ENCODE measurements around the gene CCDC81.

Gene CCDC81

DNA sequence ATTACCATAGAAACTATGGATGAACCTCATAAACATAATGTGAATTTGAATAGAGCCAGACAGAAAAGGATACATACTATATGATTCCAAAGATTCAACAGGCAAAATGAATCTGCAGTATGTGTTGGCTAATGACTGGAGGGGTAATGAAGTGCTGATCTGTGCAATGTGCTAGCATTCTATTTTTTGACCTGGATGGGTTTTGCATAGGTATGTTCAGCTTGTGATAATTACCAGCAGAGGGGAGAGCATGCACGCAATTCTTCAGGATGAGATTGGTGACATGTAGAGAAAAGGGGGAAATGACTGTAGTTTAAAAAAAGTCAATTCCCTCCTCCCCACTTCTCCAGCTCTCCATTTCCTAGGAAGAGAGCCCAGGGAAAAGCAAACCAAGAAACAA lies 618 bp upstream of the CCDC81 start:
- no peak overlapping the region for H3K14ac ChIP-seq (ENCODE audit: low read length)
- no peaks in the 10 kb centered on the region for H3K79me1 ChIP-seq (ENCODE audit: low read depth, low read length)
- no peak overlapping the region for H3K23ac ChIP-seq (ENCODE audit: low read depth, low read length, poor library complexity)
- H3K27ac ChIP-seq (replicated peaks; ENCODE audit: low read length), result no peak overlapping the region
- no peak overlapping the region for H3K18ac ChIP-seq (ENCODE audit: low read length)
- H3K4me3 ChIP-seq (ENCODE audit: low read length in 2 of 2), result peak overlapping the region in 1 of 2 donors; percentile 25
- no peak overlapping the region for H4K91ac ChIP-seq (ENCODE audit: low read depth, low read length, poor library complexity)
- H3K9me3 ChIP-seq (replicated peaks in 1 of 2; ENCODE audit: control insufficient read depth in 2 of 2, insufficient read depth in 1 of 2, low read depth in 1 of 2, low read length in 2 of 2), result peaks cover 2 to 21% of the 10 kb centered on the region in 2 donors
- H3K36me3 ChIP-seq (replicated peaks in 1 of 2; ENCODE audit: control insufficient read depth in 2 of 2, insufficient read depth in 2 of 2, low read length in 2 of 2), result no peaks in the 10 kb centered on the region
- H3K4me1 ChIP-seq (ENCODE audit: control insufficient read depth in 2 of 2, insufficient read depth in 1 of 2, low read depth in 1 of 2, low read length in 2 of 2), result peaks cover 3 to 7% of the 10 kb centered on the region in 2 donors
- H2BK120ac ChIP-seq (ENCODE audit: low read depth, low read length), result no peak overlapping the region
- peak overlapping the region; percentile 52 for H3K4me2 ChIP-seq (ENCODE audit: insufficient read depth, low read length, poor library complexity, severe bottlenecking)
- H2BK15ac ChIP-seq (ENCODE audit: low read length), result no peak overlapping the region
- no peak overlapping the region for H4K8ac ChIP-seq (ENCODE audit: low read depth, low read length)
- no peak for DNase-seq (ENCODE audit: low spot score)
- H2AK5ac ChIP-seq (ENCODE audit: low read depth, low read length), result no peak overlapping the region
- H3K4ac ChIP-seq (ENCODE audit: low read length), result no peak overlapping the region
- H3K27me3 ChIP-seq (ENCODE audit: control insufficient read depth in 3 of 3, insufficient read depth in 3 of 3, low read depth in 1 of 3, low read length in 3 of 3), result no peaks in the 10 kb centered on the region
- no peak overlapping the region for H3K9ac ChIP-seq (ENCODE audit: low read depth, low read length, poor library complexity)
- no CpG with 5 or more reads among the region's 1 CpG for whole genome bisulfite sequencing, 2 donors (ENCODE audit: extremely low coverage in 2 of 2, insufficient read length in 2 of 2, insufficient replicate concordance in 1 of 2)
- no peak overlapping the region for H2BK5ac ChIP-seq (ENCODE audit: low read length)
- peak overlapping the region; percentile 66 for H2AFZ ChIP-seq (ENCODE audit: low read length)
- H2BK12ac ChIP-seq (ENCODE audit: low read length), result no peak overlapping the region

DNA sequence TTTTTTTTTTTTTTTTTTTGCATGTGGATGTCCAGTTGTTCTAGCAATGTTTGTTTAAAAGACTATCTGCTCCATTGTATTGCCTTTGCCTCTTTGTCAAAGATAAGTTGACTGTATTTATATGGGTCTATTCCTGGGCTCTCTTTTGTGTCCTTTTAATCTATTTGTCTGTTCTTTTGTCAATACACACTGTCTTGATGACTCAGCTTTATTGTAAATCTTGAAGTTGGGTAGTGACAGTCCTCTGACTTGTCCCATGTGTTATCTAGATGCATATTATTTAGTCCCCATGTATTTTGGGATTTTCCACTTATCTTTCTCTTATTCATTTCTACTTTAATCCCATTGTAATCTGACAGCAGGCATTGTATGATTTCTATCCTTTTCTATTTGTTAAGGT lies 3.3 kb downstream of the CCDC81 start:
- no peak for DNase-seq (ENCODE audit: low spot score)
- Histone ChIP-seq H3K27me3 (ENCODE audit: control insufficient read depth in 3 of 3, insufficient read depth in 3 of 3, low read depth in 1 of 3, low read length in 3 of 3) (no peaks in the 10 kb centered on the region), H3K4ac (ENCODE audit: low read length) (no peak overlapping the region), H3K18ac (ENCODE audit: low read length) (no peak overlapping the region), H2BK5ac (ENCODE audit: low read length) (no peak overlapping the region), H3K23ac (ENCODE audit: low read depth, low read length, poor library complexity) (no peak overlapping the region), H3K36me3 (replicated peaks in 1 of 2; ENCODE audit: control insufficient read depth in 2 of 2, insufficient read depth in 2 of 2, low read length in 2 of 2) (no peaks in the 10 kb centered on the region), H3K4me3 (ENCODE audit: low read length in 2 of 2) (no peak overlapping the region), H3K79me1 (ENCODE audit: low read depth, low read length) (no peaks in the 10 kb centered on the region), H3K4me2 (ENCODE audit: insufficient read depth, low read length, poor library complexity, severe bottlenecking) (no peak overlapping the region), H3K14ac (ENCODE audit: low read length) (no peak overlapping the region), H4K8ac (ENCODE audit: low read depth, low read length) (no peak overlapping the region), H3K9me3 (replicated peaks in 1 of 2; ENCODE audit: control insufficient read depth in 2 of 2, insufficient read depth in 1 of 2, low read depth in 1 of 2, low read length in 2 of 2) (peaks cover 2 to 15% of the 10 kb centered on the region in 2 donors), H2AK5ac (ENCODE audit: low read depth, low read length) (no peak overlapping the region), H2BK120ac (ENCODE audit: low read depth, low read length) (no peak overlapping the region), H3K27ac (replicated peaks; ENCODE audit: low read length) (no peak overlapping the region), H3K9ac (ENCODE audit: low read depth, low read length, poor library complexity) (no peak overlapping the region), H2BK12ac (ENCODE audit: low read length) (no peak overlapping the region), H2BK15ac (ENCODE audit: low read length) (no peak overlapping the region), H2AFZ (ENCODE audit: low read length) (no peak overlapping the region), H3K4me1 (ENCODE audit: control insufficient read depth in 2 of 2, insufficient read depth in 1 of 2, low read depth in 1 of 2, low read length in 2 of 2) (peaks cover 3 to 7% of the 10 kb centered on the region in 2 donors), H4K91ac (ENCODE audit: low read depth, low read length, poor library complexity) (no peak overlapping the region)

DNA sequence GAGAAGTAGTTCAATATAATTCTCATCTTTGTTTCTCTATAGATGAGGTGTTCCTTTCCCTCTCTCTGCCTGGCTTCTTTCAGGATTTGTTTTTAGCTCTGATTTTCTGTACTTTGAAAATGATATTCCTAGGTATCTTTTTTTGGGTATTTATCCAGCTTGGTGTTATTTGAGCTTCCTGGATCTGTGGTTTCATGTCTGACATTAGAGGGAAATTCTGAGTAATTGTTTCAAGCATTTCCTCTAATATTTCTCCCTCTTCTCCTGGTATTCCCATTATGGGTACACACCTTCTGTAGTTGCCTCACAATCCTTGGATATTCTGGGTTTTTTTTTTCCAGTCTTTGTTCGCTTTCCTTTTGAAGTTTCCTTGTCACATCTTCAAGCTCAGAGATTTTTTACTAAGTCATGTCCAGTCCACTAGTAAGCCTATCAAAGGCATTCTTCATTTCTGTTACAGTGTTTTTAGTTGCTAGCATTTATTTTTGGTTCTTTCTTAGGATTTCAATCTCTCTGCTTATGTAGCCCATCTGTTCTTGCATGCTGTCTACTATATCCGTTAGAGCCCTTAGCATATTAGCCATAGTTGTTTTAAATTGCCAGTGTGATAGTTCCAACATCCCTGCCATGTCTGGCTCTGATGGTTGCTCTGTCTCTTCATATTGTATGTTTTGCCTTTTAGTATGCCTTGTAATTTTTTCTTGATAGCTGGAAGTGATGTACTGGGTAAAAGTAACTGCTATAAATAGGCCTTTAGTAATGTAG lies 5.8 kb downstream of the CCDC81 start:
- Histone ChIP-seq H3K9me3 (replicated peaks in 1 of 2; ENCODE audit: control insufficient read depth in 2 of 2, insufficient read depth in 1 of 2, low read depth in 1 of 2, low read length in 2 of 2) (peaks cover 0 to 15% of the 10 kb centered on the region in 2 donors), H3K4me3 (ENCODE audit: low read length in 2 of 2) (no peak overlapping the region), H2BK15ac (ENCODE audit: low read length) (no peak overlapping the region), H4K8ac (ENCODE audit: low read depth, low read length) (no peak overlapping the region), H3K14ac (ENCODE audit: low read length) (no peak overlapping the region), H3K4me2 (ENCODE audit: insufficient read depth, low read length, poor library complexity, severe bottlenecking) (no peak overlapping the region), H2AFZ (ENCODE audit: low read length) (no peak overlapping the region), H3K18ac (ENCODE audit: low read length) (no peak overlapping the region), H3K79me1 (ENCODE audit: low read depth, low read length) (no peaks in the 10 kb centered on the region), H2BK120ac (ENCODE audit: low read depth, low read length) (no peak overlapping the region), H3K27ac (replicated peaks; ENCODE audit: low read length) (no peak overlapping the region), H2AK5ac (ENCODE audit: low read depth, low read length) (no peak overlapping the region), H3K27me3 (ENCODE audit: control insufficient read depth in 3 of 3, insufficient read depth in 3 of 3, low read depth in 1 of 3, low read length in 3 of 3) (no peaks in the 10 kb centered on the region), H3K9ac (ENCODE audit: low read depth, low read length, poor library complexity) (no peak overlapping the region), H3K4me1 (ENCODE audit: control insufficient read depth in 2 of 2, insufficient read depth in 1 of 2, low read depth in 1 of 2, low read length in 2 of 2) (no peaks in the 10 kb centered on the region), H4K91ac (ENCODE audit: low read depth, low read length, poor library complexity) (no peak overlapping the region), H3K36me3 (replicated peaks in 1 of 2; ENCODE audit: control insufficient read depth in 2 of 2, insufficient read depth in 2 of 2, low read length in 2 of 2) (no peaks in the 10 kb centered on the region), H2BK12ac (ENCODE audit: low read length) (no peak overlapping the region), H3K4ac (ENCODE audit: low read length) (no peak overlapping the region), H3K23ac (ENCODE audit: low read depth, low read length, poor library complexity) (no peak overlapping the region), H2BK5ac (ENCODE audit: low read length) (no peak overlapping the region)
- DNase-seq (ENCODE audit: low spot score), result no peak
- WGBS, 2 donors (ENCODE audit: extremely low coverage in 2 of 2, insufficient read length in 2 of 2, insufficient replicate concordance in 1 of 2), result no CpG with 5 or more reads among the region's 2 CpGs

DNA sequence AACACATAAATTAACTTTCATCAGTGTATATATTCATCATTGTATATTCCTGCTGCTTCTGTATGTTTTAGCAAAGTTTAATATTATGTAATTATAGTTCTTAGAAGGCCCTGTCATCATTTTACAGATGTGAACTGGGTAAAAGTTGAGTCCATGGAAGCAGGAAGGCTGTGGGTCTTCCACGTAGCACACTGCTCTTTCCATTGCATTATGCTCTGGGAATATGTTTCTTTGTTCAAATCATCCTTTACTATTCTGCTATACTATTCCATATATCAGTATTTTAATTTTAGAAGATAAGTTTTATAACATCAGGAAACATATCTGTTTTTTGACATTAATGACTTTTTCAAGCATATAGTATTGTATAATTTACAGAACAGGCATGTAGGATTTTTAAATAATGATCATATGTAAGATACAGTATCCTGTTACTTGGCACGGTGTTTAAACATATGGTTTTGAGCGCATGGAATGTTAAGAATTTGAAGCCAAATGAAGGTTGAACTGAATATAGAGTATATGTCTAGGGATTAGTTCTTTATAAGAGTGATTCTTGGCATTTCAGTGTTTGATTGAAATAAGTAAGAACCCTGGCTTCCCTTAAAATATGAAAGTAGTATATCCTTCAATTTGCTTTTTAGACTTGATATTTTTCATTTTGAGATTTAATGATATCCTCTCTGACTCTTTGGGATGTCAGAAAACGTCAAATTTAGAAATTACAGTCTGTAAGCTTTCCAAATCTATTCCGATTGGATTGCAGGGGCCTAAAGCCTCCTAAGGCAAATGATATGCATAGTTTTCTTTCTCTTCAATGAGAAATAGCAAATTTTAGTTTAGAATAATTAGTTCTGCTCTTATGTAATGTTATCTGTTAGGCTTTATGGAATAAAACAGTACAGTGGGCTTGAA lies 8.6 kb downstream of the CCDC81 start:
- H2BK5ac ChIP-seq (ENCODE audit: low read length), result no peak overlapping the region
- no peak overlapping the region for H3K23ac ChIP-seq (ENCODE audit: low read depth, low read length, poor library complexity)
- H3K36me3 ChIP-seq (replicated peaks in 1 of 2; ENCODE audit: control insufficient read depth in 2 of 2, insufficient read depth in 2 of 2, low read length in 2 of 2), result no peaks in the 10 kb centered on the region
- no peak for DNase-seq (ENCODE audit: low spot score)
- peaks cover 0 to 10% of the 10 kb centered on the region in 2 donors for H3K9me3 ChIP-seq (replicated peaks in 1 of 2; ENCODE audit: control insufficient read depth in 2 of 2, insufficient read depth in 1 of 2, low read depth in 1 of 2, low read length in 2 of 2)
- peaks cover 3% of the 10 kb centered on the region in 2 donors for H3K4me1 ChIP-seq (ENCODE audit: control insufficient read depth in 2 of 2, insufficient read depth in 1 of 2, low read depth in 1 of 2, low read length in 2 of 2)
- no peaks in the 10 kb centered on the region for H3K27me3 ChIP-seq (ENCODE audit: control insufficient read depth in 3 of 3, insufficient read depth in 3 of 3, low read depth in 1 of 3, low read length in 3 of 3)
- H3K4ac ChIP-seq (ENCODE audit: low read length), result no peak overlapping the region
- no peak overlapping the region for H2BK15ac ChIP-seq (ENCODE audit: low read length)
- H3K18ac ChIP-seq (ENCODE audit: low read length), result no peak overlapping the region
- H3K4me2 ChIP-seq (ENCODE audit: insufficient read depth, low read length, poor library complexity, severe bottlenecking), result no peak overlapping the region
- no peak overlapping the region for H3K14ac ChIP-seq (ENCODE audit: low read length)
- H4K91ac ChIP-seq (ENCODE audit: low read depth, low read length, poor library complexity), result no peak overlapping the region
- no peak overlapping the region for H2BK12ac ChIP-seq (ENCODE audit: low read length)
- no peak overlapping the region for H2BK120ac ChIP-seq (ENCODE audit: low read depth, low read length)
- no peak overlapping the region for H3K4me3 ChIP-seq (ENCODE audit: low read length in 2 of 2)
- H3K9ac ChIP-seq (ENCODE audit: low read depth, low read length, poor library complexity), result no peak overlapping the region
- no peak overlapping the region for H3K27ac ChIP-seq (replicated peaks; ENCODE audit: low read length)
- no peaks in the 10 kb centered on the region for H3K79me1 ChIP-seq (ENCODE audit: low read depth, low read length)
- H4K8ac ChIP-seq (ENCODE audit: low read depth, low read length), result no peak overlapping the region
- WGBS, 2 donors (ENCODE audit: extremely low coverage in 2 of 2, insufficient read length in 2 of 2, insufficient replicate concordance in 1 of 2), result no CpG with 5 or more reads among the region's 5 CpGs
- H2AK5ac ChIP-seq (ENCODE audit: low read depth, low read length), result no peak overlapping the region
- H2AFZ ChIP-seq (ENCODE audit: low read length), result no peak overlapping the region
